EL (cell line): ENCODE data around the gene ZNF598.
"Not testable (repeated sequence)": the region's sequence is repeated elsewhere in the genome, so short reads cannot be mapped to it uniquely, and the experiment has no call there.

Experiments used
- DNase-seq: peaks from one replicate; pipeline ENCODE4 v3.0.0-alpha.2; 2016

ZNF598 gene

DNA sequence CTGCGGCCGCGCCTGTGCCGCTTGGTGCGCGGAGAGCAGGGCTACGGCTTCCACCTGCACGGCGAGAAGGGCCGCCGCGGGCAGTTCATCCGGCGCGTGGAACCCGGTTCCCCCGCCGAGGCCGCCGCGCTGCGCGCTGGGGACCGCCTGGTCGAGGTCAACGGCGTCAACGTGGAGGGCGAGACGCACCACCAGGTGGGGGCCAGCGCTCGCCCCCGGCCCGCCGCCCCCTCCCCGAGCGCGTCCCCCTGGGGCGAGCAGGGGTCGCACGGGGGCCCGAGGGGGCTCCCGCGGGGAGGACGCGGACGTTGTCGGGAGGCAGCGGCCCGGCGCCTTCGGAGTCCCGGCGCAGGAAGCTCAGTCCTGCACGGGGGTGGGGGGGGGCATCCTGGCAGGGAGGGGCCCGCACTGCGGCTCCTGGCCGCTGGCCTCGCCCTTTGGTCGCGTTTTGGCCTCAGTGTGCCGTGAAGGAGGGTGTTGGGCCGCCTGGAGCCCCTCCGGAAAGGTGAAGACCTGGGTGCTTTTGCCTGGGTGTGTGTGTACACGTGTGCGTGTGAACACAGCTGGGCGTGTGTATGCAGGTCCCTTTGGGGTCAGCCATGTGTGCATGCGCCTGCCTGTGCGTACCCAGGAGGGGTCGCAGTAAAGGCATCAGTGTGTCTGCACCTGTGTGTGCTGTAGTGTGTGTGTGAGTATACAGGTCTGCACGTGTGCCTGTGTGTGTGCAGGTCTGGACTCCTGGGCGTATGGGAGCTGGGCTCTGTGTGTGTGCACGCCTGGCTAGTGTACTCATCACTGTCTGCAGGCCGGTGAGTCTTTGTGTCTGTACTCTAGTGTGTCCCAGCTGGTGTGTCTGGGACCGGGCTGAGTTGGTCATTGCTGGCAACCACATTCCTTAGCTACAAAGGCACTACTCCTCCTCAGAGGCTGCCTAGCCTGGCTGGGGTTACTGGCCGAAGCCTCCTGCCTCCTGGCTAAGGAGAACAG is 17.7 kb upstream of the ZNF598 start:
- DNase-seq = peak; percentile 56

DNA sequence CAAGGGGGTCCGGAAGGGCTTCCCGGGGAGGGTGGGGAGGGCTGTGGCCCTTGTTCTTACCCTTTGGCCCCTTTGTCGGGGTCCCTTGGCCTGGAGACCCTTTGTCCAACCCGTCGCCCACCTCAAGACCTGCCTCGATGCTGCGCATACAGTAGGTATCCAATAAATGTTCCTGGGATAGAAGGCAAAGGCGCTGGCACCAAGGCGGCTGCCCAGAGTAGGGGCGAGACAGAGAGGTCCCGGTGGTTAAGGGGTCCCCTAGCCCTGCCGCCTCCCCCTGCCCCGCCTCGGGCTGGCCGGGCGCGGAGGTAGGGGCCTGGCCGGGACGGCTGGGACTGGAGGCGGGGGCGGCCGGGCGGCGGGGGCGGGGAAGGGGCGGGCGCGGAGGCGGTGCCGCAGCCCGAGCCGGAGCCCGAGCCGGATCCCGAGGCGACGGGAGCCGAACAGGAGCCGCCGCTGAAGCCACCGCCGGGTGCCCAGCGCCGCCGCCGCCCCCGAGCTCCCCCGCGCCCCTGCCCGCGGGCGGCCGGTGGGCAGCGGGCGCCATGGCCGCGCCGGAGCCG is 16.9 kb upstream of the ZNF598 start, which contains the start of gene NHERF2:
TSS of gene NHERF2 (plus strand) at position 442 of the 563 bp plus-strand sequence. CDS start at position 546, 104 bp downstream.
- DNase-seq = no peak

DNA sequence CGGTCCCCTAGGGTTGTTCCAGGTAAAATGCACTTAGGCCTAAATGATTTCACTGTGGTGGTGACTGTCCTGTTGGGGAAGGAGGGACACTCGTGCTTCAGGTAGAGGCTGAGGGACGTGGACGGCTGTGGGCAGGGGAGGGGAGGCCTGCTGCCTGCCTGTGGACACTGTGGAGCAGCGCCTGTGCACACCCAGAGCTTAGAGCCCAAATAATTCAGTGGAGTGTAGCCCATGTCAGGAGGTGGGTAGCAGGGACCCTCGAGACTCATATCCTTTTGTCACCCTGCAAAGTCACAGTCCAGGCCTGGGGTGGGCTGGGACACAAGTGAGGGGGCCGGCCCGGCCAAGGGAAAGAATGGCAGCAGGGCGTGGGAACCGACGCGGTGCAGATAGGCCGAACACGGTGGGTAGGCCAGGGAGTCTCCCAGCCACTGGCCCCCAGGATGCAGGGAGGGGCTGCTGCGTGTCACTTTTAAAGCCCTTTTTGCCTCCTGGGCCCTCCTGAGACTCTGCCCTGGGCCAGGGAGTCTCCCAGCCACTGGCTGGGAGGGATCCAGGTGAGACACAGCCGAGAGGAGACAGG is 16.3 kb upstream of the ZNF598 start:
- DNase-seq = no peak

DNA sequence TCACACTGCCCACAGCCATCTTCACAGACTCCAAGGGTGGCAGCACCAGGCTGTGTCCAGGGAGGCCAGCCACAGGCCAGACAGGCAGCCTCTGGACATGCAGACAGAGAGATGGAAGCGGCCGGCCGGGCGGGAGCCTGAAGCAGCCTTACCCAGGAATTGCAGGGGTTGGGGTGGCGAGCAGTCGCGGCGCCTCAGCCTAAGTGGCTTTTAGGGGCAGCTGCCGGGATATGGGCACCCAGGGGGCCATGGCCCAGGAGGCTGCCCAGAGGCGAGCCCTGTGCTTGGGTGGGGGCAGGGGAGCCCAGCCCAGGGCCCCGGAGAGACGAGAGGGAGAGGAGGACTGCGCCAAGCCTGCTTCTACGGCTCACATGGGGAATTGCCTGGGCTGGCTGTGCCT is 15.6 kb upstream of the ZNF598 start:
- no peak for DNase-seq

DNA sequence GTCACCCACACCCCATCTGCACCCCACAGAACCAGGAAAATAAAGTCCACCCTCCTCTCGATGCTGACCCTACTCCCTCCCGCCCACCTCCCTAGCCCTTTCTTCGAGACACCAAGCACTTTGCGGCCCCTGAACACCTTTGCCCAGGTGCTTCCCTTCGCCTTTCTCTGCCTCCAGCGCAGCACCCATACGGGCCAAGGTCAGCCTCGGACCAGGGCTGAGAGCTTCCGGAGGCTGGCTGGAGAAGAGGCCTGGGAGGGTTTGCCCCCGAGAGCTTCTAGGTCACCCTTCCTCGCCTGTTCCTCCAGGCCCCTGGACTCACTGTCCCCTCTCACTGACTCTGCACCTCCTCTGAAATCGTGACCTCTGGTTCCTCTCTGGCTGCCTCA is 14.4 kb upstream of the ZNF598 start:
- DNase-seq = no peak

DNA sequence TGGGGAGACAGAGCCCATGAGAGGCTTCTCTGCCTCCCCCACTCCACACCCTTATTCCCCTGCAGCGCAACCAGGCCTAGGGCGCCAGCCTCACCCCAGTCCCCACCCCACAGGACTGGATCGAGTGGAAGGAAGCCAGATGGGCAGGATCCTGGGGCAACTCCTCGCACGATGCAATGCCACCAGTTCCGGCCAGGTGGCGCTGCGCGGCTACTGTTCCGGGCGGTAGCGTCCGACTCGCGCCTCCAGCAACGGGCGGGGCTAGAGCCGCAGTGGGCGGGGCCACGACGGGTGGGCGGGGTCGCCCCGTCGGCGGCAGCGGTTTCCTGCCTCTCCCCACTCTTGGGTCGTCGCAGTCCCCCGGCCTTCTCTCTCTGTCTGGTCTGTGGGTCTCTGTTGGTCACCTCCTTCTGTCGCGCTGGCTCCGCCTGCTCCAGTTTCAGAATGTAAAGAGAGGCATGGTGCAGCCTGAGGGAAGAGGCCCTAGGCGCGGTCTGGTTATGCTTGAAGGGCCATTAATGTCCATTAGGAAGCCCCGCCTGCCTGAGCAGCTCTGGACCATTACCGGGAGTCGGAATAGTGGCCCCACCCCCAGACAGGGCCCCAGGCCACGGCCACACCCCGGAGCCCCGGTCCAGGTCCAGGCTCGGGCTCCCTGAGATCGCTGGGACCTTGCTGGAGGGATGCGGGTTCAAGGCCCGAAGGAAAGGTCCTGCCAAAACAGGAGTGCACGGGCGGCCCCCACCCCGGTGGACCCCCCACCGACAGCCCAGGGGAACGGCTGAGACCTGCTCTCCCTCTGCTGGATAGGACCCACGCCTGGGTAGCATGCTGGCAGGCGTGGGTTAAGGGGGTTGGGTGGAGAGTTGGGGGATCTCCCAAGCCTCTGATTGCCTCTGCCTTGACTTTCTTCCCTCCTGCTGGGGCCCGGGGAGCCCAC is 13.7 kb upstream of the ZNF598 start:
- DNase-seq = peak; percentile 85

DNA sequence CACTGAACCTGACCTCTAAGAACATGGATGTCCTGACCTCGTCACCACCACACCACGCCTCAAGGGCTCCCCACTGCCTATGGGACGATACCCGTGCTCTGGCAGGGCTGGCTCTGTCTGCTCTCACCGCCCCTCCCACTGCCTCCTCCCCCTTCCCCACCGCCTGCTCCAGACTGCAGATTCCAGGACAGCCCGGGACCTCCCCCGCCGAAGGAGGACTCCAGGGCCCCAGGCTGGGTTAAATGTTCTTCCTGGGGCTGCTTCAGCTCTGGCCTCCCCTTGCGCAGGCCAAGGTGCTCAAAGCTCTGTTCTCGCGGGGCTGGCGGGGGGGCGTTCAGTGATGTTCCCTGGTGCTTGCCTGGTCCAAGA is 13.1 kb upstream of the ZNF598 start:
- DNase-seq = peak; percentile 68

DNA sequence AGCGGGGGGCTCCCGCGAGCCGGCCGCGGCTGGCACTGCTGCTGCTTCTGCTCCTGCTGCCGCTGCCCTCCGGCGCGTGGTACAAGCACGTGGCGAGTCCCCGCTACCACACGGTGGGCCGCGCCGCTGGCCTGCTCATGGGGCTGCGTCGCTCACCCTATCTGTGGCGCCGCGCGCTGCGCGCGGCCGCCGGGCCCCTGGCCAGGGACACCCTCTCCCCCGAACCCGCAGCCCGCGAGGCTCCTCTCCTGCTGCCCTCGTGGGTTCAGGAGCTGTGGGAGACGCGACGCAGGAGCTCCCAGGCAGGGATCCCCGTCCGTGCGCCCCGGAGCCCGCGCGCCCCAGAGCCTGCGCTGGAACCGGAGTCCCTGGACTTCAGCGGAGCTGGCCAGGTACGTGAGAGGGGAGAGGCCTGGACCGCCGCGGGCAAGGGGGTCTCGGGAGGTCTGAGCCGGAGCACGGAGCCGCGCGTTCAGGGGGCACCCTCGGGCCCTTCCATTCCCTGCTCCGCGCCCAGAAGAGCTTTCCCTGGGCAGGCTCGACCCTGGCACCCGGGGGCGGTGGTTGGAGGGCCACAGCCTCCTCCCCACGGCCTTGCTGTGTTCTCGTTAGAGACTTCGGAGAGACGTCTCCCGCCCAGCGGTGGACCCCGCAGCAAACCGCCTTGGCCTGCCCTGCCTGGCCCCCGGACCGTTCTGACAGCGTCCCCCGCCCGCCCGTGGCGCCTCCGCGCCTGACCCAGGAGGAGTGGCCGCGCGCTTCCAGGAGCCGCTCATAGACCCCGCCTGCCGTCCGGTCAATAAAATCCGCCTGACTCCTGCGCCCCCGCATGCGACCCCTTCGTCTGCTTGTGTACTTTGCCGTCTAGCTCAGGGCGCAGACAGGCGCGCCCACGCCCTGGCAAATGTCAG is 10.6 kb upstream of the ZNF598 start:
- no peak for DNase-seq

DNA sequence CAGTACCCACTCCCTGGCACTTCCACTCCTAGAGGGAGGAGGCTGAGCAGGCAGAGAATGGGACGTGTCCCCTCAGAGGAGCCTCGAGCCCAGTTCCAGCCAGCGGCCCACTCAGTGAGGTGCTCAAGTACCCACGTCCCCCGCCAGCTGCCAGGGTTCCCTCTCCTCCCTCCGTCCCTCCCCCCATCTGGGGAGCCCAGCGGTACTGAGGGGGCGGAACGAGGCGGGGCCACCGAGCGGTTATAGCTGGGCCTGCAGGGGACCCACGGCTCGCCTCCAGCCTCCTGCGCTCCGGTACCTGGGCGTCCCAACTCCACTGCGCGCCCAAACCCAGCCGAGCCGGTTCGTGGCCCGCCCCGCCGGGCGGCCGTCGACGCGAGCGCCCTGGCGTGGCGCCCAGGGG is 9.9 kb upstream of the ZNF598 start, which contains the start of gene NPW:
TSS of gene NPW (plus strand) at position 268 of the 403 bp plus-strand sequence.
- DNase-seq = no peak

DNA sequence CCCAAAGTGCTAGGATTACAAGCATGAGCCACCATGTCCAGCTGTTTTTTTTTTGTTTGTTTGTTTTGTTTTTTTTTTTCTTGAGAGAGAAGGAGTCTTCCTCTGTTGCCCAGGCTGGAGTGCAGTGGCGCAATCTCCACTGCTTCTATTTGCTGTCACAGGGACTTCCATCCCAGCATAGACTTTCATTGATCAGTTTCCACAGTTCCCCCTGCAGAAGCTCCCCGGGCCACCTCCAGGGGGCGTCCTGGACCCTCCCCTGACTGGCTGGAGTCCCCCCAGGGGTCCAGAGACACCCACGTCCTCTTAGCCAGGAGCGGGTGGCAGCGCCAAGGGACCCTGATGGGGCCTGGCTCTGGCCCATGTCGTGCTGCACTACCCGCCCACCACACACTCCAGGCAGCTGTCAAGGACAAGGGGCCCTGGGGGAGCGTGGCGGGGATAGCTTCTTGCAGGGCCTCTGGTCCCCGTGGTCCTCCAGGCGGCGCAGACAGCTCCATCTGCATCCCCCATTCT is 6.8 kb upstream of the ZNF598 start:
- no peak for DNase-seq

DNA sequence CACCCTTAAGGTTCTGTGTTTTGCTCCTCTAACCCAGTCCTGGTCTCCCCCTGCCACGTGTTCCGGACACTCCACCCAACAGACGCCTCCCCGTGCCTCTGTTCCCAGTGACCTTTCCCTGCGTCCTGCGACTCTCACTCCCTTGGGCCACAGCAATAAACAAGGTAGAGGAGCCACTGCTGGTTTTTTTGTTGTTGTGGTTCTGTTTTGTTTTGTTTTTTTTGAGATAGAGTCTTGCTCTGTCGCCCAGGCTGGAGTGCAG is 6.3 kb upstream of the ZNF598 start:
- DNase-seq = no peak

DNA sequence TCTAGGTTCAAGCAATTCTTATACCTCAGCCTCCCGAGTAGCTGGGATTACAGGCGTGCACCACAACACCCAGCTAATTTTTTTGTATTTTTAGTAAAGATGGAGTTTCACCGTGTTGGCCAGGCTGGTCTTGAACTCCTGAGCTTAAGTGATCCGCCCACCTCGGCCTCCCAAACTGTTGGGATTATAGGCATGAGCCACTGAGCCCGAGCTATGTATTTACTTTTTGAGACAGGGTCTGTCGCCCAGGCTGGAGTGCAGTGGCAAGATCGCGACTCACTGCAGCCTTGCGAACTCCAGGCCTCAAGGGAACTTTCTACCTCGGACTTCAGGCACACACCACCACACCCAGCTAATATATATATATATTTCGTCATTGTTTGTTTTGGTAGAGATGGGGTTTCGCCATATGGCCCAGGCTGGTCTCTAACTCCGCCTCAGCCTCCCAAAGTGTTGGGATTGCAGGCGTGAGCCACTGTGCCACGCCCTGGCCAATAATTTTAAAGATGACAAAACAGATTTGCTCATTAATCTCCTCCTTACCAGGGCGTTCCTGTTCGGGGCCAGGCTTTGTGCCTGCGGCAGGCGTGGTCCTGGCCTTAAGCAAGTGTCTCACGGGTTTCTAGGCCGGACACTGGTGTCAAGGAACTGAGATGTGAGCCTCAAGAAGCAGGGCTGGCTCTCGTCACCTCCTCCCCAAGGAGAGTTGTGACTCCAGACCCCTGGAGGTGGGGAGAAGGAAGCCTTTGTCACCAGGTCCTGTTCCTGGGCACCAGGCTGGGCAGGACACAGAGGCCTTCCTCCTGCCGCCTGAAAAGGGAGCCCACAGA is 5.7 kb upstream of the ZNF598 start:
- DNase-seq = no peak

DNA sequence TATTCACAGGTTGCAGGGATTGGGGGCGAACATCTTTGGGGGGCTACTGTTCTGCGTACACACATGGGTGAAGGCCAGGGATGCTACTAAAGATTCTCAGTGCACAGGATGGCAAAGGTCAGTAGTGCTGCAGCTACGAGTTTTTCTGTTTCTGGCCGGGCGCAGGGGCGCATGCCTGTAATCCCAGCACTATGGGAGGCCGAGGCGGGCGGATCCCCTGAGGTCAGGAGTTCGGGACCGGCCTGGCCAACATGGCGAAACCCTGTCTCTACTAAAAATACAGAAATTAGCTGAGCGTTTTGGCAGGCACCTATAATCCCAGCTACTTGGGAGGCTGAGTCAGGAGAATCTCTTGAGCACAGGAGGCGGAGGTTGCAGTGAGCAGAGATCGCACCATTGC is 3.9 kb upstream of the ZNF598 start:
- no peak for DNase-seq

DNA sequence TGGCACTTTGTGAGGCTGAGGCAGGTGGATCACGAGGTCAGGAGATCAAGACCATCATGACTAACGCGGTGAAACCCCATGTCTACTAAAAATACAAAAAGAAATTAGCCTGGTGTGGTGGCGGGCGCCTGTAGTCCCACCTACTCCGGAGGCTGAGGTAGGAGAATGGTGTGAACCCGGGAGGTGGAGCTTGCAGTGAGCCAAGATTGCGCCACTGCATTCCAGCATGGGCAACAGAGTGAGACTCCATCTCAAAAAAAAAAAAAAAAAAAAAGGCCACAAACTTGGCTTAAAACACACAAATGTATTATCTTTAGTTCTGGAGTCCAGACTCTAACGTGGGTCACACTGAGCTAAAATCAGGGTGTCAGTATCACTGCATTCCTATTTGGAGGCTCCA is 2.1 kb upstream of the ZNF598 start:
- not testable (repeated sequence) for DNase-seq

DNA sequence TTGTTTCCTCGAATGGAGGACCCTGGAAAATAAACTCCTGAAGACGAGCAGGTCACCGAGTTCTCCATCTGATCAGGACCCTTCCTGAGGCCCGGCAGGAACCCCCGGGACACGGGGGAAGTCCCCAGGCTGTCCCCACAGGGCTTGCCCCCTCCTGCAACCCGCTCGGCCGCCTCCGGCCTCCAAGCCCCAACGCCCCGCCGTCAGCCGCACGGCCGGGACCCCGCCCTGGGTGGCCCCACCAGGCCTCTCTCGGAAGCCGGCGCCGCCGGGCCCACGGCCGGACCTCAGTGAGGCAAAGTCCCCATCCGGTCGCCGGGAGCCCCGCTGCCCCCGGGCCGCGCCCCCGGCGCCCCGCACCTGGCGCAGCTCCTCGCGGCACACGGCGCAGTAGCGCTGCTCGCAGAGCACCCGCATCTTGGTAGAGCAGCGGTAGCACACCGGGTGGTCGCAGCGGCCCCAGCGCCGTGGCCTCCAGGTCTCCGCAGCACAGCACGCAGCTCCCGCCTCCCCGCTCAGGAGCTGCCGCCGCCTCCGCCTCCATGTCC is 383 bp downstream of the ZNF598 start:
- no peak for DNase-seq

DNA sequence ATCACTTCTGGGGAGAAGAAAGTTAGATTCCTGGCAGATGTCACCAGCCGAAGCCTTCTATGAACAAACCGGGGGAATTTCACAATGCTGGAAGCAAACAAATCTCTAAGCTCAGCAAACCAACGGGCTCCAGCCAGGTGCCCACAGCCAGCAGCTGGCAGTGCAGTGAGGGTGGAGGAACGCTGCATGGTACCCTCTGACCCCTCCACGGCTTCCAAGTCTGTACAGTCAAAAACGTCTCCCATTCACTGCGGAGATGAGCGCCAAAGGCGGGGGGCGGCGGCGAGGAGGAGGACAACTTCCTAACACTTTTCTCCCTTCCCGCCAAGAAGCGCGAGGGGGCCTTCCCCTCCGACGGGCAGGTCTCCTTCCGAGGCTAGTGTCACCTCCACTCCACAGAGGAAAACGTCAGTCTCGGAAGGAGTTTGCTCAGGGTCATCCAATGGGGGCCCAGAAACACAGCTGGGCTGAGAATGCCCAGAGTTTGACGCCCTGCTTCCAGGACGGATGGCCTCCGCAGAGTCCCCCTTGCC is 924 bp downstream of the ZNF598 start:
- DNase-seq = peak; percentile 41

DNA sequence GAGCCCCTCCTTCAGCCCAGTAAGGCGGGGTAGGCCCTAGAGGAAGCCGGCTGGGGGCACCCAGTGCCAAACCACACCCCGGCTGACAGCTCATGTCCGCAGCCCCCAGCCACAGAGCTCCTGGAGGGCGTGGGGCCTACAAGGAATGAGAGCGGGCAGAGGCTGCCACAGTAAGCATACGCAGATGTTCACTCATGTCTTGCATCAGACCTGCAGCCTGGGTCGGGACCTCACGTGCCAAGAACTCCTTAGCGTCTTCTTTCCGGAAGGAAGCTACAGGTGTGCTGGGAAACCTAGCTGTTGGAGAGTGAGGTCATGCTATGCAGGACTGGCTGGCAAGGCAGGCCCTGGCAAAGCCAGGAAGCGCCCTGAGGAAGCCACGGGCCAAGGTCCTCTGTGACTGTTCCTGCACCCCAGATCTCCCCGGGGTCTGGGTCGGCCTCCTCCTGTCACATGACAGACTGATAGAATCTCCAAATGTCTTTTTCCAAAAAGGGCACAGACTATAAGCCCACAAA is 1.6 kb downstream of the ZNF598 start:
- DNase-seq = peak; percentile 60

DNA sequence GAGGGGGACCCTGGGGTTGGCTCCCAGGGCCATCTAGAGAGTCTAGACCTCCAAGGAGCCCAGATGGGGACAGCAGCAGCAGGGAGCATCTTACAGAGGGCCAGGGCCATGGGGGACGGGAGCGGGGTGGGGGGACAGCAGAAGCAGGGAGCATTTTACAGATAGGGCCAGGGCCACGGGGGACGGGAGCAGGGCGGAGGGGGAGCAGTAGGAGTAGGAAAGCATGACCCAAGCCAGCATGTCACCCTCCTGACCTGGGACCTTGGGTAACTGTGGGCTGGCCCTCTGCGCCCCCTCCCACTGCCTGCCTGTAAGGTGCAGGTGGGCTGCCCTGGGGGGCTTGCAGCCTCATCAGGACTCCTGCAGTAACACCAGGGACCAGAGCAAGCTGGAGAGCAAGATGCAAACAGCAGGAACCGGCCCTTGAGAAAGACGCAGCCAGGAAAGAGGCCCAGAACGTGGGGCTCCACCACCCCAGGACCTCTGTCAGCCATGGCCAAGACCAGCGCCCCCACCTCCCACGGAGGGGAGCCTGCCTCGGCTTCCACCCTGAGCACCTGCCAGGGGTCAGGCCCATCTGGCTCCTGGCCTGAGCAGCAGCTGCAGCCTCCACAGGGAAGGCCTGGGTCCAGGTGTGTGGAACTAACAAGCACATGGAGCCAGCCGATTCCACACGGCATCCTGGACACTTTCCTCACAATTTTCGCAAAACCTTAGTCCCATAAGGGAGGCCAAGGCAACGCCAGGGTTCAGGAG is 2.4 kb downstream of the ZNF598 start:
- no peak for DNase-seq

DNA sequence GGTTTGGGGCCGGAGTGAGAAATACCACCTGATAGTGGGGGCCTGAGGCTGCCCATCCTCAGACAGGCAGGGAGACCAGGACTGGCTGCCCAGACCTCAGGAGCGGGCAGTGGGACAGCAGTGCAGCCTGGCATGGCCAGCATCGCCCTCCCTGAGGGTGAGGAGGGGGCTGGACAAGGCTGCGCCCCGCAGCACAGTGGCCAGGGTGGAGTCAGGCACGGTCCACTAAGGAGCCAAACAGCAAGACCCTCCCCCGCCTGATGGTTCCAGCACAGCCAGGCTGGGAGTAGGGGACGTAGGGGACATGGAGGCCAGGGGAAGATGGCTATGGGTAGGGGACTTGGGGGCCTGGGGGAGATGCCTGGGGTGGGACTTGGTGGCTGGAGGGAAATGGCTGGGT is 3.3 kb downstream of the ZNF598 start:
- DNase-seq = no peak
